H9 (cell line): Measurements from ENCODE around the gene PREX1. TPM values are rescaled to one million over a fixed set of nuclear protein-coding genes. Genes with fewer than 3 reads are reported as not detected.

Experiments
- DNase-seq: peaks from one replicate; pipeline ENCODE4 v3.0.0-alpha.2; 2017
- H2AFZ ChIP-seq: one replicate; pipeline ENCODE4 v1.6.1; 2013; ENCODE audit warnings: mild to moderate bottlenecking, low read length, control low read depth, moderate library complexity
- H2AK5ac ChIP-seq: 2 replicates; pipeline ENCODE4 v1.6.1; 2013; ENCODE audit warnings: low read length, control low read depth, mixed read lengths; ENCODE audit not compliant: insufficient read length
- H2BK120ac ChIP-seq: one replicate; pipeline ENCODE4 v1.6.1; 2013; ENCODE audit warnings: low read depth, mild to moderate bottlenecking, low read length, control low read depth, inconsistent platforms; ENCODE audit not compliant: poor library complexity, severe bottlenecking
- H2BK12ac ChIP-seq: 2 replicates; pipeline ENCODE4 v1.6.1; 2013; ENCODE audit warnings: low read length, control low read depth, mixed read lengths, low read depth; ENCODE audit not compliant: insufficient read length
- H2BK15ac ChIP-seq: 2 replicates; pipeline ENCODE4 v1.6.1; 2013; ENCODE audit warnings: low read depth, low read length, control low read depth
- H2BK20ac ChIP-seq: one replicate; pipeline ENCODE4 v1.6.1; 2013; ENCODE audit warnings: low read depth, mild to moderate bottlenecking, low read length, control low read depth, inconsistent platforms; ENCODE audit not compliant: poor library complexity, severe bottlenecking
- H2BK5ac ChIP-seq: 2 replicates; pipeline ENCODE4 v1.6.1; 2013; ENCODE audit warnings: low read length, control low read depth, mixed read lengths; ENCODE audit not compliant: insufficient read length
- H3K14ac ChIP-seq: 2 replicates; pipeline ENCODE4 v1.6.1; 2013; ENCODE audit warnings: low read length, control low read depth; ENCODE audit not compliant: insufficient read depth
- H3K18ac ChIP-seq: 2 replicates; pipeline ENCODE4 v1.6.1; 2013; ENCODE audit warnings: low read depth, mild to moderate bottlenecking, mixed read lengths, low read length, control low read depth; ENCODE audit not compliant: insufficient read length
- H3K23ac ChIP-seq: 2 replicates; pipeline ENCODE4 v1.6.1; 2013; ENCODE audit warnings: low read length, control low read depth, mixed read lengths, low read depth; ENCODE audit not compliant: insufficient read length
- H3K23me2 ChIP-seq: 2 replicates; pipeline ENCODE4 v1.6.1; 2013; ENCODE audit warnings: low read depth, mild to moderate bottlenecking, mixed read lengths, low read length, control low read depth; ENCODE audit not compliant: insufficient read length, poor library complexity, severe bottlenecking
- H3K27ac ChIP-seq: 2 replicates; pipeline ENCODE4 v1.5.1; 2013; ENCODE audit warnings: low read length, control low read depth, mixed read lengths, low read depth; ENCODE audit not compliant: insufficient read length
- H3K27me3 ChIP-seq: 2 replicates; pipeline ENCODE4 v1.6.1; 2013; ENCODE audit warnings: low read length, control low read depth, inconsistent platforms; ENCODE audit not compliant: insufficient read depth
- H3K4ac ChIP-seq: 2 replicates; pipeline ENCODE4 v1.6.1; 2013; ENCODE audit warnings: low read depth, mild to moderate bottlenecking, control low read depth, inconsistent platforms, low read length, moderate library complexity
- H3K4me1 ChIP-seq: 2 replicates; pipeline ENCODE4 v1.6.1; 2013; ENCODE audit warnings: low read length, control low read depth, inconsistent platforms; ENCODE audit not compliant: insufficient read depth
- H3K4me2 ChIP-seq: 2 replicates; pipeline ENCODE4 v1.6.1; 2013; ENCODE audit warnings: low read length, control low read depth, mixed read lengths; ENCODE audit not compliant: insufficient read length, insufficient read depth
- H3K56ac ChIP-seq: 2 replicates; pipeline ENCODE4 v1.6.1; 2013; ENCODE audit warnings: low read depth, mild to moderate bottlenecking, mixed read lengths, low read length, control low read depth; ENCODE audit not compliant: insufficient read length
- H3K79me1 ChIP-seq: 2 replicates; pipeline ENCODE4 v1.6.1; 2013; ENCODE audit warnings: low read depth, mild to moderate bottlenecking, moderate library complexity, low read length, control low read depth, inconsistent platforms; ENCODE audit not compliant: insufficient read depth, poor library complexity, severe bottlenecking
- H3K79me2 ChIP-seq: 2 replicates; pipeline ENCODE4 v1.6.1; 2013; ENCODE audit warnings: low read length, control low read depth, inconsistent platforms; ENCODE audit not compliant: insufficient read depth
- H3K9ac ChIP-seq: 2 replicates; pipeline ENCODE4 v1.6.1; 2013; ENCODE audit warnings: low read length, control low read depth, mixed read lengths; ENCODE audit not compliant: insufficient read length; ENCODE audit errors: extremely low read depth
- H3K9me3 ChIP-seq: one replicate; pipeline ENCODE4 v1.6.1; 2013; ENCODE audit warnings: low read depth, low read length, inconsistent platforms; ENCODE audit not compliant: control insufficient read depth
- H3T11ph ChIP-seq: one replicate; pipeline ENCODE4 v1.6.1; 2013; ENCODE audit warnings: mild to moderate bottlenecking, low read length, control low read depth, inconsistent platforms
- H4K20me1 ChIP-seq: one replicate; pipeline ENCODE4 v1.6.1; 2013; ENCODE audit not compliant: control insufficient read depth, insufficient read length, insufficient read depth
- H4K5ac ChIP-seq: 2 replicates; pipeline ENCODE4 v1.6.1; 2013; ENCODE audit warnings: low read depth, mild to moderate bottlenecking, mixed read lengths, low read length, control low read depth; ENCODE audit not compliant: insufficient read length
- H4K8ac ChIP-seq: replicated peaks from 2 replicates; pipeline ENCODE4 v1.6.1; 2013; ENCODE audit warnings: low read length, control low read depth, mixed read lengths, low read depth; ENCODE audit not compliant: insufficient read length
- H4K91ac ChIP-seq: 2 replicates; pipeline ENCODE4 v1.6.1; 2013; ENCODE audit warnings: low read depth, mild to moderate bottlenecking, moderate library complexity, mixed read lengths, low read length, control low read depth; ENCODE audit not compliant: insufficient read length
- H3K27ac Mint-ChIP-seq, 3 experiments: 2 replicates in 2 of 3; 3 replicates in 1 of 3; pipeline ENCODE4 v1.8.0; 2020 to 2021; ENCODE audit warnings: mixed read lengths in 3 of 3, mild to moderate bottlenecking in 1 of 3, moderate library complexity in 1 of 3
- H3K27me3 Mint-ChIP-seq: 2 replicates; pipeline ENCODE4 v1.8.0; 2021; ENCODE audit warnings: low read depth, mild to moderate bottlenecking, moderate library complexity, mixed read lengths
- H3K36me3 Mint-ChIP-seq, 3 experiments: 2 replicates in 2 of 3; 3 replicates in 1 of 3; pipeline ENCODE4 v1.8.0; 2020 to 2021; ENCODE audit warnings: low read depth in 3 of 3, mixed read lengths in 3 of 3; ENCODE audit not compliant: insufficient read depth in 1 of 3
- H3K4me1 Mint-ChIP-seq, 2 experiments: 2 replicates each; pipeline ENCODE4 v1.8.0; 2020; ENCODE audit warnings: mixed read lengths in 2 of 2
- H3K4me3 Mint-ChIP-seq, 2 experiments: 2 replicates in 1 of 2; 3 replicates in 1 of 2; pipeline ENCODE4 v1.8.0; 2020 to 2021; ENCODE audit warnings: mild to moderate bottlenecking in 2 of 2, mixed read lengths in 2 of 2, moderate library complexity in 1 of 2
- H3K9me3 Mint-ChIP-seq, 2 experiments: 2 replicates in 1 of 2; 3 replicates in 1 of 2; pipeline ENCODE4 v1.8.0; 2020; ENCODE audit warnings: mild to moderate bottlenecking in 2 of 2, mixed read lengths in 2 of 2, moderate library complexity in 1 of 2
- CTCF ChIP-seq: fragments of 200-600 bp; sonication (generic); conservative IDR thresholded peaks from 3 replicates; pipeline ENCODE4 v1.8.0; 2021; ENCODE audit warnings: antibody characterized with exemption, mild to moderate bottlenecking
- WGBS: extraction: QIAGEN DNeasy Blood & Tissue Kit; methylation state at CpG from one replicate; pipeline ENCODE4 v1.1.7; 2013; ENCODE audit warnings: missing lambda C conversion rate, low lambda C conversion rate, mixed read lengths; ENCODE audit not compliant: insufficient read length; ENCODE audit errors: extremely low coverage; 5-methylcytosine and 5-hydroxymethylcytosine counted together
- total RNA-seq: library from RNA; stranded (reverse); gene quantifications from 2 replicates; pipeline ENCODE4 v1.2.1, GENCODE V29; 2021

Gene PREX1
- total RNA-seq, 1 experiment from 2014 or later, result 6.6 TPM

GRCh38 chr20:48741669-48742068 is 86.1 kb downstream of the PREX1 start:
- Histone ChIP-seq H3K79me2 (no peaks in the 10 kb centered on the region), H2AFZ (no peak overlapping the region), H3K4me1 (no peaks in the 10 kb centered on the region), H3K27ac (no peak overlapping the region), H2AK5ac (no peak overlapping the region), H4K20me1 (no peaks in the 10 kb centered on the region), H3K56ac (no peak overlapping the region), H2BK12ac (no peak overlapping the region), H4K8ac (no peak overlapping the region), H3K14ac (no peak overlapping the region), H2BK120ac (no peak overlapping the region), H3K4me2 (no peak overlapping the region), H2BK15ac (no peak overlapping the region), H4K91ac (no peak overlapping the region), H3K23ac (no peak overlapping the region), H2BK5ac (no peak overlapping the region), H3T11ph (no peak overlapping the region), H3K79me1 (no peaks in the 10 kb centered on the region), H3K4ac (no peak overlapping the region), H4K5ac (no peak overlapping the region), H3K18ac (no peak overlapping the region), H3K9me3 (no peaks in the 10 kb centered on the region), H2BK20ac (no peak overlapping the region), H3K9ac (no peak overlapping the region), H3K23me2 (no peaks in the 10 kb centered on the region), H3K27me3 (no peaks in the 10 kb centered on the region)
- Mint-ChIP-seq H3K4me3 (no peak overlapping the region), H3K27ac (no peak overlapping the region; a peak in 1 of 7 replicates), H3K27me3 (no peaks in the 10 kb centered on the region), H3K4me1 (peaks cover 10 to 16% of the 10 kb centered on the region in 2 experiments), H3K9me3 (no peaks in the 10 kb centered on the region), H3K36me3 (peaks cover 0 to 1% (median 0%) of the 10 kb centered on the region in 3 experiments; a peak in 1 of 7 replicates)
- no peak for DNase-seq
- WGBS, result no CpG with 5 or more reads among the region's 9 CpGs
- no peak for TF ChIP-seq CTCF
